Measurements from ENCODE around the gene MYO1C.

- TF ChIP-seq RAD21 (IDR thresholded peaks at IDR 0.05 in 1 of 2, conservative IDR thresholded peaks at IDR 0.05 in 1 of 2; ENCODE audit: low read depth in 2 of 2, low read length in 2 of 2) (no peak), GABPA (IDR thresholded peaks at IDR 0.05; ENCODE audit: borderline replicate concordance, insufficient read depth, low read length) (no peak), CTCF (IDR thresholded peaks at IDR 0.05; ENCODE audit: control extremely low read depth in 1 of 3, insufficient read depth in 1 of 3, low read depth in 1 of 3, low read length in 3 of 3) (no peak), TAF1 (IDR thresholded peaks at IDR 0.05; ENCODE audit: low read depth, low read length) (no peak), EZH2 (IDR thresholded peaks at IDR 0.05; ENCODE audit: low read depth, low read length, severe bottlenecking) (no peak), CREB1 (IDR thresholded peaks at IDR 0.05) (no peak), PHF8 (conservative IDR thresholded peaks at IDR 0.05; ENCODE audit: low read depth, low read length) (no peak), MAX (IDR thresholded peaks at IDR 0.05) (no peak), POLR2AphosphoS5 (IDR thresholded peaks at IDR 0.05; ENCODE audit: low read depth, low read length) (no peak), BRCA1 (IDR thresholded peaks at IDR 0.05; ENCODE audit: low read depth, low read length) (no peak), POLR2A (IDR thresholded peaks at IDR 0.05; ENCODE audit: control extremely low read depth in 1 of 2, low read depth in 2 of 2, low read length in 2 of 2) (no peak), SIN3A (conservative IDR thresholded peaks at IDR 0.05 in 1 of 2, IDR thresholded peaks at IDR 0.05 in 1 of 2; ENCODE audit: low read depth in 1 of 2, low read length in 2 of 2) (no peak), SRF (IDR thresholded peaks at IDR 0.05; ENCODE audit: low read depth, low read length) (no peak)
These were observed 27.2 kb upstream of the MYO1C start for GRCh38 chr17:1519678-1520077.
